HepG2 (cell line): Measurements from ENCODE around the gene DNAJC5. TPM values are rescaled to one million over a fixed set of nuclear protein-coding genes. Genes with fewer than 3 reads are reported as not detected.

Source experiments
- ARID4A ChIP-seq: sonication (generic); formaldehyde crosslinking; IDR thresholded peaks from 2 replicates; pipeline ENCODE4 v1.5.0; 2020; ENCODE audit warnings: mild to moderate bottlenecking, missing genetic modification reagents, borderline replicate concordance
- CREM ChIP-seq, 2 experiments: sonication (generic) in 1 of 2; formaldehyde crosslinking in 1 of 2; IDR thresholded peaks; 2 replicates each; pipeline versions ENCODE4 v1.4.0 to v1.6.1; 2016 to 2020; ENCODE audit warnings: antibody characterized with exemption in 1 of 2, mild to moderate bottlenecking in 1 of 2, missing genetic modification reagents in 1 of 2
- FOXA1 ChIP-seq, 2 experiments: fragments of 450-650 bp in 1 of 2; sonication (generic) in 1 of 2; formaldehyde crosslinking in 1 of 2; IDR thresholded peaks; 2 replicates each; pipeline versions ENCODE4 v1.4.0 to v1.6.1; 2016 to 2020; ENCODE audit warnings: missing genetic modification reagents in 1 of 2
- FOXK2 ChIP-seq: fragments of 450-650 bp; IDR thresholded peaks from 2 replicates; pipeline ENCODE4 v1.6.1; 2016
- IRF2 ChIP-seq: IDR thresholded peaks from 2 replicates; pipeline ENCODE4 v1.6.1; 2018; ENCODE audit warnings: missing genetic modification reagents, missing compliant biosample characterization
- MXD3 ChIP-seq: IDR thresholded peaks from 2 replicates; pipeline ENCODE4 v1.6.1; 2016; ENCODE audit warnings: mild to moderate bottlenecking, missing biosample characterization, missing genetic modification reagents
- MYNN ChIP-seq: sonication (generic); formaldehyde crosslinking; IDR thresholded peaks from 2 replicates; pipeline ENCODE4 v1.4.0; 2020; ENCODE audit warnings: mild to moderate bottlenecking, low read depth, missing genetic modification reagents
- NFKB2 ChIP-seq: sonication (generic); formaldehyde crosslinking; IDR thresholded peaks from 2 replicates; pipeline ENCODE4 v1.4.0; 2020; ENCODE audit warnings: missing genetic modification reagents, borderline replicate concordance
- NR2F6 ChIP-seq, 2 experiments: IDR thresholded peaks; 2 replicates each; pipeline ENCODE4 v1.6.1; 2016; ENCODE audit warnings: antibody characterized with exemption in 1 of 2, mild to moderate bottlenecking in 1 of 2
- SAP130 ChIP-seq: IDR thresholded peaks from 2 replicates; pipeline ENCODE4 v1.6.1; 2016; ENCODE audit warnings: low read depth
- SP4 ChIP-seq: sonication (generic); formaldehyde crosslinking; IDR thresholded peaks from 2 replicates; pipeline ENCODE4 v1.8.1; 2023; ENCODE audit warnings: mild to moderate bottlenecking, missing genetic modification reagents
- THAP7 ChIP-seq: sonication (generic); formaldehyde crosslinking; IDR thresholded peaks from 2 replicates; pipeline ENCODE4 v1.8.1; 2023; ENCODE audit warnings: mild to moderate bottlenecking, missing genetic modification reagents
- ZFX ChIP-seq: sonication (generic); formaldehyde crosslinking; IDR thresholded peaks from 2 replicates; pipeline ENCODE4 v1.4.0; 2020; ENCODE audit warnings: mild to moderate bottlenecking, low read depth, missing genetic modification reagents, moderate library complexity
- ZNF282 ChIP-seq: fragments of 450-650 bp; IDR thresholded peaks from 2 replicates; pipeline ENCODE4 v1.6.1; 2018; ENCODE audit not compliant: partially characterized antibody
- ZNF547 ChIP-seq: sonication (generic); formaldehyde crosslinking; IDR thresholded peaks from 2 replicates; pipeline ENCODE4 v1.5.1; 2020; ENCODE audit warnings: mild to moderate bottlenecking, missing genetic modification reagents
- ZNF563 ChIP-seq: sonication (generic); formaldehyde crosslinking; IDR thresholded peaks from 2 replicates; pipeline ENCODE4 v1.8.0; 2022; ENCODE audit warnings: mild to moderate bottlenecking, moderate library complexity, missing genetic modification reagents
- ZNF572 ChIP-seq: sonication (generic); formaldehyde crosslinking; IDR thresholded peaks from 2 replicates; pipeline ENCODE4 v1.5.1; 2020; ENCODE audit warnings: mild to moderate bottlenecking, missing genetic modification reagents
- ZNF782 ChIP-seq: sonication (generic); formaldehyde crosslinking; IDR thresholded peaks from 2 replicates; pipeline ENCODE4 v1.4.0; 2020; ENCODE audit warnings: missing genetic modification reagents, mild to moderate bottlenecking, borderline replicate concordance
- polyA plus RNA-seq, 8 experiments: library from polyadenylated mRNA; depleted of rRNA in 3 of 8; stranded (reverse) in 7 of 8; unstranded in 1 of 8; fragments of >200 nt; fragmentation: Illumina TruSeq in 4 of 8; extraction: Trizol in 4 of 8; gene quantifications; 2 replicates each; pipeline versions ENCODE4 v1.2.1 to v1.2.3, GENCODE V29; 2011 to 2016; ENCODE audit warnings: low read depth in 4 of 8, missing spikeins in 1 of 8, mixed read lengths in 1 of 8; ENCODE audit not compliant: insufficient read depth in 1 of 8
- total RNA-seq, 5 experiments: library from RNA; depleted of rRNA; stranded (reverse); fragments of >200 nt; fragmentation: Illumina TruSeq; extraction: Trizol; gene quantifications; 2 replicates each; pipeline ENCODE4 v1.2.3, GENCODE V29; 2016; ENCODE audit warnings: low read depth in 1 of 5
- TF ChIP-seq, protein P1 (sequence below): sonication (generic); formaldehyde crosslinking; IDR thresholded peaks from 2 replicates; pipeline ENCODE4 v1.8.1; 2022; ENCODE audit warnings: low read depth, mild to moderate bottlenecking, missing genetic modification reagents

DNAJC5 gene
- total and polyA plus RNA-seq, 2 of the 13 experiments (the other 11 are each of a cell fraction or from before 2014, with no cell fraction given), result 42.8 to 64.5 TPM

- TF ChIP-seq, protein P1, sequence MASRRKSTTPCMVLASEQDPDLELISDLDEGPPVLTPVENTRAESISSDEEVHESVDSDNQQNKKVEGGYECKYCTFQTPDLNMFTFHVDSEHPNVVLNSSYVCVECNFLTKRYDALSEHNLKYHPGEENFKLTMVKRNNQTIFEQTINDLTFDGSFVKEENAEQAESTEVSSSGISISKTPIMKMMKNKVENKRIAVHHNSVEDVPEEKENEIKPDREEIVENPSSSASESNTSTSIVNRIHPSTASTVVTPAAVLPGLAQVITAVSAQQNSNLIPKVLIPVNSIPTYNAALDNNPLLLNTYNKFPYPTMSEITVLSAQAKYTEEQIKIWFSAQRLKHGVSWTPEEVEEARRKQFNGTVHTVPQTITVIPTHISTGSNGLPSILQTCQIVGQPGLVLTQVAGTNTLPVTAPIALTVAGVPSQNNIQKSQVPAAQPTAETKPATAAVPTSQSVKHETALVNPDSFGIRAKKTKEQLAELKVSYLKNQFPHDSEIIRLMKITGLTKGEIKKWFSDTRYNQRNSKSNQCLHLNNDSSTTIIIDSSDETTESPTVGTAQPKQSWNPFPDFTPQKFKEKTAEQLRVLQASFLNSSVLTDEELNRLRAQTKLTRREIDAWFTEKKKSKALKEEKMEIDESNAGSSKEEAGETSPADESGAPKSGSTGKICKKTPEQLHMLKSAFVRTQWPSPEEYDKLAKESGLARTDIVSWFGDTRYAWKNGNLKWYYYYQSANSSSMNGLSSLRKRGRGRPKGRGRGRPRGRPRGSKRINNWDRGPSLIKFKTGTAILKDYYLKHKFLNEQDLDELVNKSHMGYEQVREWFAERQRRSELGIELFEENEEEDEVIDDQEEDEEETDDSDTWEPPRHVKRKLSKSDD (CRISPR knock-in tag), result peak; percentile 27
- peak; percentile 58; the same call in 1 of the 2 replicates for TF ChIP-seq ZNF547 (CRISPR knock-in tag)
- 0 out of 2 replicates have a peak, but pooled peaks have one; percentile 77 for TF ChIP-seq ZNF572
- 0 out of 2 replicates have a peak, but pooled peaks have one; percentile 20 for TF ChIP-seq SP4
- no peak for TF ChIP-seq MYNN (CRISPR knock-in tag)
- peak; percentile 33; the same call in 1 of the 2 replicates for TF ChIP-seq CREM (IDR thresholded peaks at IDR 0.05)
- TF ChIP-seq CREM (CRISPR knock-in tag; IDR thresholded peaks at IDR 0.05), result no peak
- TF ChIP-seq FOXA1 (IDR thresholded peaks at IDR 0.05), result no peak; the same call in 1 of the 2 replicates
- TF ChIP-seq FOXA1 (CRISPR knock-in tag; IDR thresholded peaks at IDR 0.05), result peak; percentile 91
- TF ChIP-seq ZNF563, result no peak
- peak; percentile 88 for TF ChIP-seq SAP130
- peak; percentile 21; the same call in 1 of the 2 replicates for TF ChIP-seq MXD3 (CRISPR knock-in tag)
- TF ChIP-seq ZNF282, result no peak
- peak; percentile 68; the same call in 1 of the 2 replicates for TF ChIP-seq NR2F6 (IDR thresholded peaks at IDR 0.05)
- peak; percentile 86 for TF ChIP-seq NR2F6 (CRISPR knock-in tag; IDR thresholded peaks at IDR 0.05)
- TF ChIP-seq IRF2, result peak; percentile 27; the same call in 1 of the 2 replicates
- TF ChIP-seq ARID4A (CRISPR knock-in tag), result peak; percentile 31; the same call in 1 of the 2 replicates
- peak; percentile 87; the same call in 1 of the 2 replicates for TF ChIP-seq NFKB2
- TF ChIP-seq FOXK2, result peak; percentile 13; the same call in 1 of the 2 replicates
- peak; percentile 24; the same call in 1 of the 2 replicates for TF ChIP-seq THAP7 (CRISPR knock-in tag)
- peak; percentile 68; the same call in 1 of the 2 replicates for TF ChIP-seq ZNF782
- peak; percentile 30; the same call in 1 of the 2 replicates for TF ChIP-seq ZFX (CRISPR knock-in tag)
Measured at GRCh38 chr20:63972312-63973159, 77.6 kb downstream of the DNAJC5 start (continued).
